ENCODE measurements around the gene EIF5.
"Not testable (repeated sequence)": the region's sequence is repeated elsewhere in the genome, so short reads cannot be mapped to it uniquely, and the experiment has no call there.

EIF5 gene

GRCh38 chr14:103334644-103335622 lies 896 bp downstream of the EIF5 start:
- peak; percentile 67 to 73 for DNase-seq (ENCODE audit: low read depth in 1 of 2, low spot score in 1 of 2)

GRCh38 chr14:103336191-103336590 lies 2.2 kb downstream of the EIF5 start:
- DNase-seq (ENCODE audit: low read depth in 1 of 2, low spot score in 1 of 2), result no peak

- DNase-seq (ENCODE audit: low read depth in 1 of 2, low spot score in 1 of 2), result no peak
Observed at GRCh38 chr14:103337794-103338193, 3.8 kb downstream of the EIF5 start.

GRCh38 chr14:103339561-103339960 lies 5.5 kb downstream of the EIF5 start:
- DNase-seq (ENCODE audit: low read depth in 1 of 2, low spot score in 1 of 2), result no peak

- no peak for DNase-seq (ENCODE audit: low read depth in 1 of 2, low spot score in 1 of 2)
Observed at GRCh38 chr14:103340480-103341212, 6.6 kb downstream of the EIF5 start.

GRCh38 chr14:103341250-103342129 lies 7.5 kb downstream of the EIF5 start:
- DNase-seq (ENCODE audit: low read depth in 1 of 2, low spot score in 1 of 2), result no peak

GRCh38 chr14:103343164-103343879 lies 9.3 kb downstream of the EIF5 start:
- DNase-seq (ENCODE audit: low read depth in 1 of 2, low spot score in 1 of 2), result no peak

GRCh38 chr14:103343905-103344797 lies 10.1 kb downstream of the EIF5 start:
- DNase-seq (ENCODE audit: low read depth in 1 of 2, low spot score in 1 of 2), result no peak

GRCh38 chr14:103346286-103346685 lies 12.2 kb downstream of the EIF5 start:
- DNase-seq (ENCODE audit: low read depth in 1 of 2, low spot score in 1 of 2), result no peak

GRCh38 chr14:103347091-103347815 lies 13.2 kb downstream of the EIF5 start:
- no peak for DNase-seq (ENCODE audit: low read depth in 1 of 2, low spot score in 1 of 2)

GRCh38 chr14:103348154-103348553 lies 14.1 kb downstream of the EIF5 start:
- no peak for DNase-seq (ENCODE audit: low read depth in 1 of 2, low spot score in 1 of 2)

- DNase-seq (ENCODE audit: low read depth in 1 of 2, low spot score in 1 of 2), result no peak
Observed at GRCh38 chr14:103349982-103350381, 15.9 kb downstream of the EIF5 start.

GRCh38 chr14:103353362-103353761 lies 19.3 kb downstream of the EIF5 start:
- DNase-seq (ENCODE audit: low read depth in 1 of 2, low spot score in 1 of 2), result no peak

GRCh38 chr14:103354141-103354540 lies 20.1 kb downstream of the EIF5 start:
- DNase-seq (ENCODE audit: low read depth in 1 of 2, low spot score in 1 of 2), result no peak

GRCh38 chr14:103356024-103356682 lies 22.1 kb downstream of the EIF5 start:
- DNase-seq (ENCODE audit: low read depth in 1 of 2, low spot score in 1 of 2), result no peak

- DNase-seq (ENCODE audit: low read depth in 1 of 2, low spot score in 1 of 2), result not testable (repeated sequence)
Observed at GRCh38 chr14:103357552-103357951, 23.5 kb downstream of the EIF5 start.

GRCh38 chr14:103360548-103360947 lies 26.5 kb downstream of the EIF5 start:
- DNase-seq (ENCODE audit: low read depth in 1 of 2, low spot score in 1 of 2), result no peak

GRCh38 chr14:103361867-103362266 lies 27.8 kb downstream of the EIF5 start:
- no peak for DNase-seq (ENCODE audit: low read depth in 1 of 2, low spot score in 1 of 2)
